Gastroesophageal sphincter (tissue), 4 donors: Measurements from ENCODE around the gene USP46. TPM values are rescaled to one million over a fixed set of nuclear protein-coding genes. Genes with fewer than 3 reads are reported as not detected.

Experiments used
- ATAC-seq: fragments of 150-250 bp; one replicate; pipeline ENCODE4 v1.9.1; 2016; ENCODE audit warnings: mild to moderate bottlenecking, moderate library complexity
- H3K27ac ChIP-seq, 4 donors: fragments of 200-600 bp; sonication (generic) in 3 of 4; 1 replicate in 3 of 4; 2 replicates in 1 of 4; pipeline ENCODE4 v1.5.1; 2016 to 2019
- H3K27me3 ChIP-seq: fragments of 200-600 bp; sonication (generic); one replicate; pipeline ENCODE4 v1.5.1; 2019
- H3K36me3 ChIP-seq, 2 donors: fragments of 200-600 bp; sonication (generic); one replicate each; pipeline ENCODE4 v1.5.1; 2019; ENCODE audit warnings: control low read depth in 1 of 2
- H3K4me1 ChIP-seq, 3 donors: fragments of 200-600 bp; sonication (generic); 1 replicate in 2 of 3; 2 replicates in 1 of 3; pipeline ENCODE4 v1.5.1; 2016 to 2019; ENCODE audit warnings: control low read depth in 2 of 3
- H3K4me3 ChIP-seq, 2 donors: fragments of 200-600 bp; sonication (generic); one replicate each; pipeline ENCODE4 v1.5.1; 2019; ENCODE audit warnings: mild to moderate bottlenecking in 1 of 2, moderate library complexity in 1 of 2
- H3K9me3 ChIP-seq, 3 donors: fragments of 200-600 bp; sonication (generic); one replicate each; pipeline ENCODE4 v1.5.1; 2017 to 2019; ENCODE audit warnings: control low read depth in 2 of 3
- CTCF ChIP-seq, 4 experiments: fragments of 200-600 bp in 2 of 4; fragments of 450-650 bp in 2 of 4; sonication (generic) in 1 of 4; IDR thresholded peaks; one replicate each; pipeline ENCODE4 v1.5.1; 2017 to 2019; ENCODE audit warnings: antibody characterized with exemption in 4 of 4, mild to moderate bottlenecking in 2 of 4, moderate library complexity in 2 of 4
- EP300 ChIP-seq: sonication (generic); formaldehyde crosslinking; IDR thresholded peaks from one replicate; pipeline ENCODE4 v1.6.1; 2017; ENCODE audit warnings: antibody characterized with exemption, mild to moderate bottlenecking
- POLR2A ChIP-seq, 2 donors: fragments of 450-650 bp; IDR thresholded peaks; one replicate each; pipeline ENCODE4 v1.6.1; 2017; ENCODE audit warnings: antibody characterized with exemption in 2 of 2, mild to moderate bottlenecking in 2 of 2, moderate library complexity in 1 of 2
- POLR2AphosphoS5 ChIP-seq: sonication (generic); formaldehyde crosslinking; IDR thresholded peaks from one replicate; pipeline ENCODE4 v1.6.1; 2017; ENCODE audit warnings: antibody characterized with exemption
- WGBS, 2 donors: methylation state at CpG; one replicate each; pipeline ENCODE4 v1.1.5; 2018; ENCODE audit warnings: low coverage in 1 of 2; 5-methylcytosine and 5-hydroxymethylcytosine counted together
- total RNA-seq, 4 donors: library from RNA; depleted of rRNA; stranded (reverse); fragments of >200 nt; gene quantifications; one replicate each; pipeline ENCODE4 v1.1.0, GENCODE V29; 2016

Gene USP46
- total RNA-seq, 4 donors from 2014 or later = 8.1 to 9.5 (median 8.7) TPM

- Histone ChIP-seq H3K4me1 (peaks cover 0 to 29% (median 7%) of the 10 kb centered on the region in 3 donors), H3K27me3 (no peaks in the 10 kb centered on the region), H3K4me3 (no peak overlapping the region), H3K9me3 (no peaks in the 10 kb centered on the region), H3K36me3 (peaks cover 0 to 36% of the 10 kb centered on the region in 2 donors), H3K27ac (no peak overlapping the region)
- 100% methylated on average over 2 of the region's 2 CpGs; no CpG with 5 or more reads in 1 of the 2 donors for WGBS, 2 donors
- TF ChIP-seq POLR2AphosphoS5 = no peak
- no peak for TF ChIP-seq CTCF (IDR thresholded peaks at IDR 0.05)
- no peak for TF ChIP-seq POLR2A (IDR thresholded peaks at IDR 0.05)
- no peak for TF ChIP-seq EP300
- no peak for ATAC-seq
These were observed 37.5 kb downstream of the USP46 start for GRCh38 chr4:52621567-52621966.

GRCh38 chr4:52619591-52619931 lies 39.5 kb downstream of the USP46 start:
- 17% methylated on average over 2 of the region's 2 CpGs; no CpG with 5 or more reads in 1 of the 2 donors for WGBS, 2 donors
- Histone ChIP-seq H3K4me3 (no peak overlapping the region), H3K27me3 (no peaks in the 10 kb centered on the region), H3K27ac (no peak overlapping the region), H3K9me3 (no peaks in the 10 kb centered on the region), H3K36me3 (peaks cover 0 to 17% of the 10 kb centered on the region in 2 donors), H3K4me1 (peaks cover 0 to 29% (median 7%) of the 10 kb centered on the region in 3 donors)
- no peak for ATAC-seq
- TF ChIP-seq POLR2A (IDR thresholded peaks at IDR 0.05) (no peak), POLR2AphosphoS5 (no peak), EP300 (no peak), CTCF (IDR thresholded peaks at IDR 0.05) (no peak)

DNA sequence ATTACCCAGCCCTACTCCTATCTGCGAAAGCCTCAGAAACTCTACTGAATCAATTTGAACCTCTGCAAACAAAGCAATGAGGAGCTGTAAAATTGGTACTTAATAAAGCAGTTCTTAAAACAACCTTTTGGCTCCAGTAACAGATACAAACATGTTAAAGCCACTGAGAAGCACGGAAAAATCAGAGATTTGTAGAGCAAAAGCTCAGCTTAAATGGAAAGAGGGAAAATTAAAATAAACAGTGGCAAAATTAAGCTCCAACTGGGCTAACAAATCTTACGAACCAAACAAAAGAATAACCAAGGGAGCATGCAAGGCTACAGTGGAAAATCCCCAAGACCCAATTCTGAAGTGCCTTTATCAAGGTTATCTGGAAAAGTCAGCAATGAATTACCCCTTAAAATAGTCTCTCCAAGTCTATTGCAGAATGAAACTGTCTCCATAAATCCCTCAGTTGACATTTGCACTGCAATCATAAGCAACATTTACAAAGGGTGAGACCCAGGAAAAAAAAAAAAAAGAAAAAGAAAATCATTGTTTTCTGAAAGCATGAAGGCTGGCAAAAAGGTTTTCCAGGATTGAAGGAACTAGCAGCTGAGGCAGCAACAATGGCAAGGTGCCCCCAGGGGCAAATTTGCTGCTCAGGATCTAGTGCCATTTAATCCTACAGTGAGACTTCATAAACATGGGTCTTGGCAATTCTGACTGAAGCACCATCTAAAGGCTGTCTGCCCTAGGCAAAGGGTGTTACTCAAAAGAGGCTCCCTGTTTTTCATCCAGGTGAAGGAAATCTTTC lies 40.1 kb downstream of the USP46 start:
- ATAC-seq = no peak
- 35 to 60% methylated on average over 1 to 3 of the region's 3 CpGs for WGBS, 2 donors
- no peaks in the 10 kb centered on the region for H3K27me3 ChIP-seq

DNA sequence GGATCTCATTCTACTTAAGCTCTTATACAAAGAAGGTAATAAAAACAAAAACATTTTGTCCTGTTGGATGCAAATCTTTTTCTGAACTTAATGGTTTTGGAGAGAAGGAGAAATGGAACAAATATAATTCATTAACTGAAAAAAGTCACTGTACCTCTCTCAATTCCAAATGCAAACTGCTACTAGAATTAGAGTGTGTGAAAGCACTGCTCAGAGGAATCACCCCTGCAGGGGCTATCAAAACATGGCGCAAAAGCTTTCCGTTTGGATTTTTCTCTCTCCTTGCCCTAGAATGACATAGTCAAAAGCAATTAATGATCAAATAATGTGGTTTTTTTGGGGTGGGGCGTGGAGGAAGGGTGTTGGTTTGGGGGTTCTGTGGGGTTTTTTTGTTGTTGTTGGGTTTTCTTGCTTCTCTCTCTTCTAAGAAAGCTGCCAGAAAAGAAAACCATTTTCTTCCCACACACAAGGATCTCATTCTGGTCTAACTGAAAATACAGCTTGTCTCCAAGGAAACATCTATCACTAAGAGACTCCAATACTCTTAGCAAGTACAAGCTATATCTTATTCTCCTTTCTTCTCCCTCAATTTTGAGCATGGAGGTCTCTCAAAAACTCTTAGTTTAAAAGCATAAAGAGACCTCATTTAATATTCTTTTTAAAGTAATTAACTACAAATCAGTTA lies 41.6 kb downstream of the USP46 start:
- WGBS, 2 donors = 69 to 72% methylated on average over 3 of the region's 3 CpGs
- no peaks in the 10 kb centered on the region for H3K9me3 ChIP-seq

More for the DNA sequence above, 40.1 kb downstream of the USP46 start:
- TF ChIP-seq EP300 (no peak), POLR2AphosphoS5 (no peak), CTCF (IDR thresholded peaks at IDR 0.05) (no peak), POLR2A (IDR thresholded peaks at IDR 0.05) (no peak)
- no peaks in the 10 kb centered on the region for H3K9me3 ChIP-seq
- peaks cover 0 to 29% (median 7%) of the 10 kb centered on the region in 3 donors for H3K4me1 ChIP-seq
- peaks cover 0 to 11% of the 10 kb centered on the region in 2 donors for H3K36me3 ChIP-seq
- H3K27ac ChIP-seq = no peak overlapping the region
- H3K4me3 ChIP-seq = no peak overlapping the region

More for the DNA sequence above, 41.6 kb downstream of the USP46 start:
- no peak overlapping the region for H3K27ac ChIP-seq
- H3K36me3 ChIP-seq = peaks cover 0 to under 1% of the 10 kb centered on the region in 2 donors
- H3K4me1 ChIP-seq = peaks cover 0 to 29% (median 7%) of the 10 kb centered on the region in 3 donors
- H3K4me3 ChIP-seq = no peak overlapping the region
- no peak for ATAC-seq
- no peak for TF ChIP-seq CTCF (IDR thresholded peaks at IDR 0.05)
- TF ChIP-seq EP300 = no peak
- TF ChIP-seq POLR2AphosphoS5 = no peak
- no peak for TF ChIP-seq POLR2A (IDR thresholded peaks at IDR 0.05)
- H3K27me3 ChIP-seq = no peaks in the 10 kb centered on the region
